C1 segment of cervical spinal cord (tissue), 14 donors: Measurements from ENCODE around the gene CLEC17A.
"Not testable (repeated sequence)": the region's sequence is repeated elsewhere in the genome, so short reads cannot be mapped to it uniquely, and the experiment has no call there.

Experiments
- DNase-seq, 14 donors: peaks; one replicate each; lab custom pipeline; 2025; lab: John Stamatoyannopoulos, UW

The CLEC17A gene

GRCh38 chr19:14577885-14578427 is 4.9 kb upstream of the CLEC17A start:
- DNase-seq = no peak

- no peak for DNase-seq
These were observed 2.2 kb upstream of the CLEC17A start for GRCh38 chr19:14580623-14581237.

GRCh38 chr19:14584372-14584771 is 1.5 kb downstream of the CLEC17A start:
- DNase-seq = not testable (repeated sequence)

GRCh38 chr19:14585187-14585586 is 2.3 kb downstream of the CLEC17A start:
- DNase-seq = not testable (repeated sequence)

- not testable (repeated sequence) for DNase-seq
These were observed 6.5 kb downstream of the CLEC17A start for GRCh38 chr19:14589433-14589832.

GRCh38 chr19:14595558-14595957 is 12.7 kb downstream of the CLEC17A start:
- no peak for DNase-seq

GRCh38 chr19:14599548-14600147 is 16.8 kb downstream of the CLEC17A start:
- no peak for DNase-seq

GRCh38 chr19:14603990-14604387 is 21.1 kb downstream of the CLEC17A start:
- DNase-seq = no peak

- no peak for DNase-seq
These were observed 23.7 kb downstream of the CLEC17A start for GRCh38 chr19:14606627-14607026.

GRCh38 chr19:14611051-14611450 is 28.2 kb downstream of the CLEC17A start:
- DNase-seq = no peak

- DNase-seq = not testable (repeated sequence)
These were observed 29.4 kb downstream of the CLEC17A start for GRCh38 chr19:14612242-14612641.

- no peak for DNase-seq
These were observed 29.8 kb downstream of the CLEC17A start for GRCh38 chr19:14612657-14613056.

- DNase-seq = not testable (repeated sequence)
These were observed 30.7 kb downstream of the CLEC17A start for GRCh38 chr19:14613399-14614098.

GRCh38 chr19:14614099-14614412 is 31.2 kb downstream of the CLEC17A start:
- peak in 2 of 14 donors; percentile 1 to 14 for DNase-seq

- DNase-seq = no peak
These were observed 32.7 kb downstream of the CLEC17A start for GRCh38 chr19:14615623-14616022.

- DNase-seq = no peak
These were observed 33.5 kb downstream of the CLEC17A start for GRCh38 chr19:14616407-14616806.

- no peak for DNase-seq
These were observed 36.5 kb downstream of the CLEC17A start for GRCh38 chr19:14619404-14619803.

- DNase-seq = not testable (repeated sequence)
These were observed 41.6 kb downstream of the CLEC17A start for GRCh38 chr19:14624491-14624890.

- no peak for DNase-seq
These were observed 46.7 kb downstream of the CLEC17A start for GRCh38 chr19:14629557-14629956.

- DNase-seq = no peak
These were observed 49.4 kb downstream of the CLEC17A start for GRCh38 chr19:14632286-14632685.

- no peak for DNase-seq
These were observed 56.8 kb downstream of the CLEC17A start for GRCh38 chr19:14639536-14640277.

- no peak for DNase-seq
These were observed 65.6 kb downstream of the CLEC17A start for GRCh38 chr19:14648506-14648905.
